ENCODE data around the gene NIPSNAP3A. TPM values are rescaled to one million over a fixed set of nuclear protein-coding genes. Genes with fewer than 3 reads are reported as not detected.

The NIPSNAP3A gene
- total and polyA plus RNA-seq, 8 donors: 24.9 to 49.9 (median 45.4) TPM

GRCh38 chr9:104772714-104773510 is 25.4 kb downstream of the NIPSNAP3A start:
- Histone ChIP-seq H3K4me1 (peaks cover 0 to 21% of the 10 kb centered on the region in 2 donors), H3K27me3 (no peaks in the 10 kb centered on the region), H3K36me3 (no peaks in the 10 kb centered on the region), H3K27ac (no peak overlapping the region), H3K9me3 (no peaks in the 10 kb centered on the region), H3K4me3 (no peak overlapping the region)
- DNase-seq: no peak
- TF ChIP-seq CTCF (IDR thresholded peaks at IDR 0.05): no peak
- no peak for ATAC-seq
- intact Hi-C loops (cut with DNase I): no loop called here

- TF ChIP-seq CTCF (IDR thresholded peaks at IDR 0.05): no peak
- H3K4me3 ChIP-seq: no peak overlapping the region
- ATAC-seq (no peak), DNase-seq (no peak)
- H3K27me3 ChIP-seq: no peaks in the 10 kb centered on the region
- H3K36me3 ChIP-seq: no peaks in the 10 kb centered on the region
- H3K27ac ChIP-seq: no peak overlapping the region
- no peaks in the 10 kb centered on the region for H3K9me3 ChIP-seq
- intact Hi-C loops (cut with DNase I): no loop called here
- peaks cover 0 to 21% of the 10 kb centered on the region in 2 donors for H3K4me1 ChIP-seq
These were observed 26.6 kb downstream of the NIPSNAP3A start for GRCh38 chr9:104774132-104774531.

- ATAC-seq (peak; percentile 69), DNase-seq (no peak)
- H3K27me3 ChIP-seq: no peaks in the 10 kb centered on the region
- peaks cover 0 to 19% of the 10 kb centered on the region in 2 donors for H3K4me1 ChIP-seq
- no peak overlapping the region for H3K4me3 ChIP-seq
- no peak overlapping the region for H3K27ac ChIP-seq
- peaks cover 0 to 5% of the 10 kb centered on the region in 2 donors for H3K36me3 ChIP-seq
- H3K9me3 ChIP-seq: no peaks in the 10 kb centered on the region
- no peak for TF ChIP-seq CTCF (IDR thresholded peaks at IDR 0.05)
- intact Hi-C loops (cut with DNase I): no loop called here
These were observed 27.5 kb downstream of the NIPSNAP3A start for GRCh38 chr9:104774831-104775573.

DNA sequence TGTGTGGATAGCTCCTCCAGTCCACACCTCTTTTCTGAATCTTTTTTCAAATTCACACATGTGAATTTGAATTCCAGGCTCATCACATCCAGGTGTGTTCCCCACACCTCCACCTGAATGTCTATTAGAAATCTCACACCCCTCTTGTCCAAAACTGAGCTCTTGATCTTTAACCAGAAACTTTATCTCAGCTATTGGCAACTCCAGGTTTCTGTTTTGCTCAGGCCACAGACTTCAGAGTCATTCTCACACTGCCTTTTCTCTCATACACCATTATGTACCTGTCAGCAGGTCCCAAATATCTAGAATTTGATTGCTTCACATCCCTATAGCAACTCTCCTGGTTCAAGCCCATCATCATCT is 28.1 kb downstream of the NIPSNAP3A start:
- no peak for TF ChIP-seq CTCF (IDR thresholded peaks at IDR 0.05)
- Histone ChIP-seq H3K4me3 (no peak overlapping the region), H3K9me3 (no peaks in the 10 kb centered on the region), H3K27ac (no peak overlapping the region), H3K4me1 (peaks cover 0 to 25% of the 10 kb centered on the region in 2 donors), H3K36me3 (peaks cover 0 to 5% of the 10 kb centered on the region in 2 donors), H3K27me3 (no peaks in the 10 kb centered on the region)
- DNase-seq (no peak), ATAC-seq (no peak)
- intact Hi-C loops (cut with DNase I): no loop called here

DNA sequence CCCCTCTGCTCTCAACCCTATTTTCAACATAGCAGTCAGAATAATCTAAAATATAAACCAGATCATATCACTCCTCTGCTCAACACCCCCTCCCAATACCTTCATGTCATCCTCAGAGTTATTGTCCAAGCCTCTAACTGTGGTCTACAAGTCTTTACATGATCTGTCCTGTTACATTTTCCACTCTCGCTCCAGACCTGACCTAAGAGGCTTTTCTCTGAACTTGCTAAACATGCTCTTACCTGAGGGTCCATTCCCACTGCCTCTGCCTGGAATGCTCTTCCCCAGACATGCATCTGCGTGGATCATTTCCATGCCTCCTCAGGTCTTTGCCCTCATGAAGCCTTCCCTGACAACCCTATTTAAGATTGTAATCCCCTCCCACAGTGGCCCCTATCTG is 28.5 kb downstream of the NIPSNAP3A start:
- no peak overlapping the region for H3K4me3 ChIP-seq
- intact Hi-C loops (cut with DNase I): no loop called here

More for the DNA sequence above, 28.5 kb downstream of the NIPSNAP3A start:
- no peak for TF ChIP-seq CTCF (IDR thresholded peaks at IDR 0.05)
- Histone ChIP-seq H3K27ac (no peak overlapping the region), H3K9me3 (no peaks in the 10 kb centered on the region), H3K27me3 (no peaks in the 10 kb centered on the region), H3K36me3 (peaks cover 0 to 5% of the 10 kb centered on the region in 2 donors), H3K4me1 (peaks cover 0 to 29% of the 10 kb centered on the region in 2 donors)
- DNase-seq (no peak), ATAC-seq (no peak)
